Neural progenitor cell (in vitro differentiated cells): ENCODE results near the gene MAGEA9. TPM values are rescaled to one million over a fixed set of nuclear protein-coding genes. Genes with fewer than 3 reads are reported as not detected.

ENCODE experiments used
- DNase-seq: peaks from one replicate; pipeline ENCODE4 v3.0.0-alpha.2; 2016; ENCODE audit warnings: low spot score
- H2AFZ ChIP-seq: fragments of 200-600 bp; sonication (generic); replicated peaks from 2 replicates; pipeline ENCODE4 v1.6.1; 2016; ENCODE audit warnings: antibody characterized with exemption
- H3F3A ChIP-seq: fragments of 200-600 bp; sonication (generic); 2 replicates; pipeline ENCODE4 v1.6.1; 2016; ENCODE audit warnings: antibody characterized with exemption, low read depth
- H3K27ac ChIP-seq: fragments of 200-600 bp; sonication (generic); 2 replicates; pipeline ENCODE4 v1.5.1; 2016; ENCODE audit warnings: mild to moderate bottlenecking
- H3K27me3 ChIP-seq: fragments of 200-600 bp; sonication (generic); 2 replicates; pipeline ENCODE4 v1.6.1; 2016; ENCODE audit warnings: mild to moderate bottlenecking, moderate library complexity
- H3K36me3 ChIP-seq: fragments of 200-600 bp; sonication (generic); 2 replicates; pipeline ENCODE4 v1.5.1; 2016
- H3K4me1 ChIP-seq: fragments of 200-600 bp; sonication (generic); 2 replicates; pipeline ENCODE4 v1.6.1; 2016; ENCODE audit warnings: mixed run types
- H3K4me2 ChIP-seq: fragments of 200-600 bp; sonication (generic); 2 replicates; pipeline ENCODE4 v1.6.1; 2016
- H3K4me3 ChIP-seq: fragments of 200-600 bp; sonication (generic); 2 replicates; pipeline ENCODE4 v1.5.1; 2016
- H3K79me2 ChIP-seq: fragments of 200-600 bp; sonication (generic); 2 replicates; pipeline ENCODE4 v1.6.1; 2016; ENCODE audit warnings: low read depth
- H3K9ac ChIP-seq: fragments of 200-600 bp; sonication (generic); 2 replicates; pipeline ENCODE4 v1.6.1; 2016
- H3K9me3 ChIP-seq: fragments of 200-600 bp; sonication (generic); 2 replicates; pipeline ENCODE4 v1.5.1; 2016; ENCODE audit warnings: low read depth
- H4K20me1 ChIP-seq: fragments of 200-600 bp; sonication (generic); 2 replicates; pipeline ENCODE4 v1.6.1; 2016; ENCODE audit warnings: low read depth
- H3K27ac Mint-ChIP-seq: 3 replicates; pipeline ENCODE4 v1.8.0; 2021; ENCODE audit warnings: mixed read lengths
- H3K27me3 Mint-ChIP-seq: 2 replicates; pipeline ENCODE4 v1.8.0; 2022; ENCODE audit warnings: low read depth, mild to moderate bottlenecking, inconsistent platforms, moderate library complexity, mixed read lengths; ENCODE audit not compliant: insufficient read depth
- H3K36me3 Mint-ChIP-seq: 3 replicates; pipeline ENCODE4 v1.8.0; 2021; ENCODE audit warnings: mixed read lengths
- H3K4me1 Mint-ChIP-seq: 3 replicates; pipeline ENCODE4 v1.8.0; 2021; ENCODE audit warnings: mixed read lengths
- H3K4me3 Mint-ChIP-seq: 3 replicates; pipeline ENCODE4 v1.8.0; 2021; ENCODE audit warnings: mild to moderate bottlenecking, moderate library complexity, mixed read lengths
- H3K9me3 Mint-ChIP-seq: 3 replicates; pipeline ENCODE4 v1.8.0; 2020; ENCODE audit warnings: mixed read lengths
- CTCF ChIP-seq: fragments of 200-600 bp; sonication (generic); IDR thresholded peaks from 2 replicates; pipeline ENCODE4 v1.5.1; 2017; ENCODE audit warnings: antibody characterized with exemption, mild to moderate bottlenecking
- EZH2 ChIP-seq: fragments of 200-600 bp; sonication (generic); IDR thresholded peaks from 2 replicates; pipeline ENCODE4 v1.6.1; 2017; ENCODE audit warnings: antibody characterized with exemption, mild to moderate bottlenecking, moderate library complexity
- EZH2phosphoT487 ChIP-seq: fragments of 200-600 bp; sonication (generic); IDR thresholded peaks from 2 replicates; pipeline ENCODE4 v1.6.1; 2017; ENCODE audit warnings: antibody characterized with exemption
- total RNA-seq: library from RNA; depleted of rRNA; stranded (reverse); fragments of >200 nt; gene quantifications from 2 replicates; pipeline ENCODE4 v1.2.3, GENCODE V29; 2015; ENCODE audit warnings: low replicate concordance

MAGEA9 gene
- total RNA-seq, 1 donor from 2014 or later, result not detected

- peaks cover 2% of the 10 kb centered on the region for H3K36me3 Mint-ChIP-seq
- H4K20me1 ChIP-seq, result no peaks in the 10 kb centered on the region
- H3K27me3 Mint-ChIP-seq, result no peaks in the 10 kb centered on the region
- no peaks in the 10 kb centered on the region for H3F3A ChIP-seq
- H3K27ac Mint-ChIP-seq, result no peak overlapping the region
- no peak overlapping the region for H3K27ac ChIP-seq
- H3K27me3 ChIP-seq, result no peaks in the 10 kb centered on the region
- H3K4me2 ChIP-seq, result no peak overlapping the region
- TF ChIP-seq EZH2 (no peak), EZH2phosphoT487 (no peak), CTCF (no peak)
- no peak for DNase-seq
- no peaks in the 10 kb centered on the region for H3K9me3 ChIP-seq
- H3K4me1 ChIP-seq, result no peaks in the 10 kb centered on the region
- no peaks in the 10 kb centered on the region for H3K79me2 ChIP-seq
- peaks cover 13% of the 10 kb centered on the region for H3K9me3 Mint-ChIP-seq
- H2AFZ ChIP-seq, result no peak overlapping the region
- no peak overlapping the region for H3K9ac ChIP-seq
- H3K4me3 ChIP-seq, result no peak overlapping the region
- no peak overlapping the region for H3K4me3 Mint-ChIP-seq
- no peaks in the 10 kb centered on the region for H3K36me3 ChIP-seq
- H3K4me1 Mint-ChIP-seq, result peaks cover 6% of the 10 kb centered on the region
These were observed 17.5 kb downstream of the MAGEA9 start for GRCh38 chrX:149799095-149799714.

- Mint-ChIP-seq H3K4me3 (no peak overlapping the region), H3K27ac (no peak overlapping the region), H3K36me3 (peaks cover 2% of the 10 kb centered on the region), H3K4me1 (peaks cover 6% of the 10 kb centered on the region), H3K27me3 (no peaks in the 10 kb centered on the region), H3K9me3 (peaks cover 13% of the 10 kb centered on the region)
- TF ChIP-seq CTCF, result no peak
- TF ChIP-seq EZH2, result no peak
- TF ChIP-seq EZH2phosphoT487, result no peak
- Histone ChIP-seq H3K9ac (no peak overlapping the region), H3K36me3 (no peaks in the 10 kb centered on the region), H3K79me2 (no peaks in the 10 kb centered on the region), H4K20me1 (no peaks in the 10 kb centered on the region), H3K4me2 (no peak overlapping the region), H3K27me3 (no peaks in the 10 kb centered on the region), H3K27ac (no peak overlapping the region), H3K4me3 (no peak overlapping the region), H3K9me3 (no peaks in the 10 kb centered on the region), H3F3A (no peaks in the 10 kb centered on the region), H2AFZ (no peak overlapping the region), H3K4me1 (no peaks in the 10 kb centered on the region)
- DNase-seq, result no peak
These were observed 18.2 kb downstream of the MAGEA9 start for GRCh38 chrX:149799938-149800337.

- Histone ChIP-seq H3K4me2 (no peak overlapping the region), H3K27ac (no peak overlapping the region), H3K9ac (no peak overlapping the region), H3K36me3 (no peaks in the 10 kb centered on the region), H3K4me3 (no peak overlapping the region), H4K20me1 (no peaks in the 10 kb centered on the region), H3K9me3 (no peaks in the 10 kb centered on the region), H3K79me2 (no peaks in the 10 kb centered on the region), H3K4me1 (no peaks in the 10 kb centered on the region), H3K27me3 (no peaks in the 10 kb centered on the region), H2AFZ (no peak overlapping the region), H3F3A (no peaks in the 10 kb centered on the region)
- no peaks in the 10 kb centered on the region for H3K36me3 Mint-ChIP-seq
- H3K4me3 Mint-ChIP-seq, result no peak overlapping the region
- H3K9me3 Mint-ChIP-seq, result peaks cover 12% of the 10 kb centered on the region
- no peaks in the 10 kb centered on the region for H3K27me3 Mint-ChIP-seq
- H3K27ac Mint-ChIP-seq, result no peak overlapping the region
- TF ChIP-seq EZH2phosphoT487, result no peak
- no peak for TF ChIP-seq CTCF
- TF ChIP-seq EZH2, result no peak
- DNase-seq, result no peak
- peaks cover 6% of the 10 kb centered on the region for H3K4me1 Mint-ChIP-seq
These were observed 21.8 kb downstream of the MAGEA9 start for GRCh38 chrX:149803458-149804062.
